HG03045 (cell line): Measurements from ENCODE around the gene CELA3A.

Experiments
- ATAC-seq: cut with Tn5 transposase; IDR thresholded peaks from one replicate; pipeline ENCODE4 v1.9.1; 2021; ENCODE audit warnings: mild to moderate bottlenecking, moderate library complexity; ENCODE audit not compliant: unreplicated experiment

Gene CELA3A

DNA sequence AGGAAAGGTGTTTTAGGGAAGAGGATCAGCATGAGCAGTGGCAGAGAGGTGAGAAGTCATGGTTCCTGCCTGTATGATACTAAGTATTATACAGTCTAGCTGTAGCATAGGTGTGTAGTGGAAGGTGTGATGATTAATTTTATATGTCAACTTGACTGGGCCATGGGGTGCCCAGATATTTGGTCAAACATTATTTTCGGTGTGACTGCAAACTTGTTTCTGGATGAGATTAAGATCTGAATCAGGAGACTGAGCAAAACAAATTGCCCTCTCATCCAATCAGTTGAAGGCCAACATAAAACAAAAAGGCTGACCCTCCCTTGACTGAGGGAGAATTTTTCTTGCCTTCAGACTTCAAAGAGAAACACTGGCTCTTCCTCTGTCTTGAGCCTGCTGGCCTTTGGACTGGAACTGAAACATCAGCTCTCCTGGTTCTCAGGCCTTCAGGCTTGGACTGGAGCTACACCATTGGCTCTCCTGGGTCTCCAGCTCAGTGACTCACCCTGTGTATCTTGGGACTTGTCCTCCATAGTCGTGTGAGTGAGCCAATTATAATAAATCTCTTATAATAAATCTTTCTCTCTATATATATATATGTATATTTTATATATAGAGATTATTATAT lies 44.3 kb downstream of the CELA3A start:
- no peak for ATAC-seq

DNA sequence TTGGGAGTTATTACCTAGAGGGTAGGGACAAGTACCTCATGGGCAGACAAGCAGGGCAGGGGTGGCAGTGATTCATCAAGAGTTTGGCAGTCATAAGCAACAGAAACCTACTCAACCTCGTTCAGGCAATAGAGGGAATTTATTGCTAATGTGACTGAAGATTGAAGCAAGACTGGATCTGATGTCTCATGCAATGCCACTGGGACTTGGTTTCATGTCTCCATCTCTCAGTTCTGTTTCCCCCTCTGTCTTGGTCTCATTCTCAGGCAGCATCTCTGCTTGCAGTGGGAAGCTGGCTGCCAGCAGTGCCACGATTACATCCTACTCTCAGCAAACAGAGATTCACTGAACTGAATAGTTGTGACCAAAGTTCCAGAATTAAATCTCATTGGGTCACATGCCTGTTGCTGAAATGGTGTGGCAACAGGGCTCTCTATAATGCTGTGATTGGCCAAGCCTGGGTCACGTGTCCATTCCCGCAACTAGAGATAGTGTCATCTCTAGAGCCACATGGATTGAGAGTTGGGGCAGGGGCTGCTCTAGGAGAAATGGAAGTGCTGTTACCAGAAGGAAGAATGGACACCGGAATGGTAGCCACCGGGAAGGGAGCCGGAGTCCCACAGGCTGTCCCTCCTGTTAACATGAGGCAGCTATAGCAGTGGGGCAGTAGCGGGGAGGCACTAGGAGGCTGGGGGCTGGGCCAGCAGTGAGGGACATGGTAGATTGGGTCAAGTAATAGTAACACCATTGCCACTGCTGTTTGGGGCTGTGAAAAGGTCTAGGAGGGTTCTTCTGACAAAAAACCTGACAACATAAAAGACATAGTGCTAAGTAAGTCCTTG lies 47.1 kb downstream of the CELA3A start:
- no peak for ATAC-seq

- ATAC-seq, result no peak
These were observed 48.9 kb downstream of the CELA3A start for GRCh38 chr1:22050330-22050729.

DNA sequence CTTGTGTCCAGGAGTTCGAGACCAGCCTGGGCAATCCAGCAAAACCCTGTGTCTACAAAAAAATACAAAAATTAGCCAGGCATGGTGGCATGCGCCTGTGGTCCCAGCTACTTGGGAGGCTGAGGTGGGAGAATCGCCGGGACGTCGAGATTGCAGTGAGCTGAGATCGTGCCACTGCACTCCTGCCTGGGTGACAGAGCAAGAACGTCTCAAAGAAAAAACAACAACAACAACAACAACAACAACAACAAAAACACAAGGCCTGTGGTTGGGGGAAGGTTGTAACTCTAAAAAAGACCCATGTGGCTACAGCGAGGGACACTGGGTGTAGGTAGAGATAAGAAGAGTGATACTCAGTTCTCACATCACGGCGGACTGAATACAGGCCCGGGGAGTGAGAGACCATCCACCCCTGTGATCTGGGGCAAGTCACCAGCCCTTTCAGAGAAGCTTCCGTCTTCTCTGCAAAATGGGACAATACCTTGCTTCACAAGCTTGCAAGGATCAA lies 50.2 kb downstream of the CELA3A start:
- ATAC-seq, result no peak

GRCh38 chr1:22052115-22053016 lies 50.9 kb downstream of the CELA3A start, which contains the start of gene CDC42:
TSS of gene CDC42 (plus strand) at chr1:22052709. CDS start at chr1:22078479, 25,770 bp downstream.
- peak; percentile 81 for ATAC-seq

- peak; percentile 41 for ATAC-seq
These were observed 51.8 kb downstream of the CELA3A start for GRCh38 chr1:22053017-22053860.

- ATAC-seq, result no peak
These were observed 52.7 kb downstream of the CELA3A start for GRCh38 chr1:22053861-22054770.

GRCh38 chr1:22055463-22055862 lies 54.0 kb downstream of the CELA3A start:
- ATAC-seq, result no peak

DNA sequence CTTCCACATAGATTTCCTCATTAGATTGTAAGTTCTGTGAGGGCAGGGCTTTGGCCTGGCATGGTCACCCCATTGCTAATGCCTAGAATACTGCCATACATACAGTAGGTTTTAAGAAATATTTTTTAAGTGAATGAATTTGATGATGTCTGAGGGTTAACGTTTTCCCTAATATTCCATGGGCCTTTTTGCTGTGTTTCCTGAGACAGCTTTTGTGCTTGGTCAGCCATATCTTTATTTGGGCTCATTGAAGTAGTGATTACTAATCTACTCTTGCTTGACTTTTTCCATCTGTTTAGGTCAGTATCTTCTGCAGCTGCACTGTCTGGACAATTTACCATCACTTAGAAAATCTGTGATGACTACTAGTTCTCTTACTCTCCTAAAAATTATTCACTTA lies 54.6 kb downstream of the CELA3A start:
- ATAC-seq, result no peak

GRCh38 chr1:22056936-22057335 lies 55.5 kb downstream of the CELA3A start:
- ATAC-seq, result no peak

DNA sequence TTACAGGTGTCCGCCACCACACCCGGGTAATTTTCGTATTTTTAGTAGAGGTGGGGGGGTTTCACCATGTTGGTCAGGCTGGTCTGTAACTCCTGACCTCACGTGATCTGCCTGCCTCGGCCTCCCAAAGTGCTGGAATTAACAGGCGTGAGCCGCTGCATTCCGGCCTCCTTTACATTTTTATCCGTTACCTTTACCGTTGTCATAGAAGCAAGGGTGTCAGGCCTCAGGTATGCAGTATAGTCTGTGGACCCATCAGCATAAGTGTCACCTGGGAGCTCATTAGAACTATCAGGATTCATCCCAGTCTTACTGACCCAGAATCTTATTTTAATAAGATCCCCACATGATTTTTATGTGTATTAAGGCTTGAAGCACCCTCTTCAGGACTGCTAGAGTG lies 56.4 kb downstream of the CELA3A start:
- ATAC-seq, result no peak
